Measurements from ENCODE around the gene ICE2. TPM values are rescaled to one million over a fixed set of nuclear protein-coding genes. Genes with fewer than 3 reads are reported as not detected.
A peak's percentile ranks its signal among the peaks of the same experiment; 100 is the strongest.

Gene ICE2
- total RNA-seq, 2 experiments from 2014 or later: 75.2 to 76.7 TPM

DNA sequence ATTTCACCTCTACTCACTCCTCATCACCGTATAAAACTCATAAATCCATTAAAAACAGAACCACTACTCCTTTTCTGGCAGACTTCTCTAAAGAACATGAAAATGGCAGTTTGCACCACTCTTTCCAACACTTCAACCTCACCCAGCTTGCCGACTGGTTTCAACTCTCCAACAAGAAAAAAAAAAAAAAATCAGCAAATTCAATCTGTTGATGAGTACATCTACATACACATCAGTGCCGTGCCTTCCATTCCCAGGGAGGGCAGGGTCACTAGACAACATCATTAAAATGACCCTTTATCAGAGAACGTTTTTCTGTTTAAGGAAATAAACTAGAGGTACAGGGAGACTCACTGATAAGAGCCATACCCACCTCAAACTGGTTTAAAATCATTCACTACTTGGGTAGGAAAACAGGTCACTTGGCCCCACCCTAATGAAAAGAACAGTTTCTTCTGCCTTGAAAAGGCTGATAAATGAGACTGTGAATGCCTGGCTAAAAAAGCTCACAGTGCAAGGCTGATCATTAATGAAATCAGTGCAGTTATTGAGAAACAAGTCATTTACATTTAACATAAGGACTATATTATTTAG lies 87.1 kb downstream of the ICE2 start:
- H3K4me1 Mint-ChIP-seq (ENCODE audit: low read depth): peaks cover 29% of the 10 kb centered on the region
- peaks cover 6% of the 10 kb centered on the region for H3K27me3 Mint-ChIP-seq (ENCODE audit: low read depth)
- no peak overlapping the region for H3K27ac Mint-ChIP-seq
- no peaks in the 10 kb centered on the region for H3K9me3 Mint-ChIP-seq
- CTCF ChIA-PET: no interaction called here
- intact Hi-C loops (cut with micrococcal nuclease): no loop called here
- no peak for DNase-seq
- no peaks in the 10 kb centered on the region for H3K36me3 Mint-ChIP-seq (ENCODE audit: low read depth)
- H3K4me3 Mint-ChIP-seq: no peak overlapping the region

DNA sequence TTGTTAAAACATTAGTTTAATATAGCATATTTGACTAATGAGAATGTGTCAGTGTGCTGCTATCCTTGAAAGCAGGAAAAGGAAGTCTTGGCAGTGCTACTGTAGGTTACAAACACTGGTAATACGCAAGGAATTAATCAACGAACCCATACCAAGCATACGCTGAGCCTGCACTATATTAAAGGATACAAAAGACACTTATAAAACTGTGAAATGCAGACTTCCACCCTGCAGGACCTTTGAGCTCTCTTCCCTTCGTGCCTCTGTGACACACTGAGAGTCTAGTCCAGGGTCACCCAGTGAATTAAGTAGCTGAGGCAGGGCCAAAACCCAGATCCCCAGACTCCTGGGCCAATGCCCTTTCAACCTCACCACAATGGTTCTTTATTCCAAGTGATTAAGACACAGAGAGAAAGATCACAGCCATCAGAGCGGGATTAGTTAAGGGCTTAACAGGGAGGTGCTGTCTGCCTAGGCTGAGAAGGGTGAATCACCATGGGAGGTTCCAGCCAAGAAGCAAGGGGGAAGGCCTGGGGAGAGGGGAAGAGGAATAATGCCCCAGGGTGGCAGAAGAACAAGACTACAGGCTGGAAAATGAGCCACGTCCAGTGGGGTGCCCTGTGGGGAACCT lies 88.0 kb downstream of the ICE2 start:
- no peak overlapping the region for H3K27ac Mint-ChIP-seq
- H3K4me3 Mint-ChIP-seq: no peak overlapping the region
- H3K36me3 Mint-ChIP-seq (ENCODE audit: low read depth): no peaks in the 10 kb centered on the region
- no peak for DNase-seq
- intact Hi-C loops (cut with micrococcal nuclease): no loop called here
- CTCF ChIA-PET: no interaction called here
- H3K9me3 Mint-ChIP-seq: no peaks in the 10 kb centered on the region
- H3K27me3 Mint-ChIP-seq (ENCODE audit: low read depth): peaks cover 6% of the 10 kb centered on the region
- peaks cover 23% of the 10 kb centered on the region for H3K4me1 Mint-ChIP-seq (ENCODE audit: low read depth)

DNA sequence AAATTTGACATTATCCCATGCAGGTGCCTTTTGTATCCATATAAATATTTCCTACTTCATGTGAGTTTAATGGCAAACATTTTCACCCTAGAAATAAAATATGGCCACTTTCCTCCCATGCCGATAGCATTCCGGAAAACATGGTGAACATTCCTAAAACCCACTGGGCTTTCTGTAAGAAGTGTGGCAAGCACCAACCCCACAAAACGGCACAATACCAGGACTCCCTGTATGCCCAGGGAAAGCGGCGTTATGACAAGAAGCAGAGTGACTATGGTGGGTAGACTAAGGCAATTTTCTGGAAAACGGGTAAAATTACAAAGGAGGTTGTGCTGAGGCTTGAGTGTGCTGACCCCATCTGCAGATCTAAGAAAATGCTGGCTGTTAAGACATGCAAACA lies 88.7 kb downstream of the ICE2 start:
- peaks cover 23% of the 10 kb centered on the region for H3K4me1 Mint-ChIP-seq (ENCODE audit: low read depth)
- intact Hi-C loops (cut with micrococcal nuclease): no loop called here
- H3K27me3 Mint-ChIP-seq (ENCODE audit: low read depth): peaks cover 6% of the 10 kb centered on the region
- no peaks in the 10 kb centered on the region for H3K36me3 Mint-ChIP-seq (ENCODE audit: low read depth)
- DNase-seq: no peak
- H3K27ac Mint-ChIP-seq: no peak overlapping the region
- no peaks in the 10 kb centered on the region for H3K9me3 Mint-ChIP-seq
- CTCF ChIA-PET: no interaction called here
- H3K4me3 Mint-ChIP-seq: no peak overlapping the region

DNA sequence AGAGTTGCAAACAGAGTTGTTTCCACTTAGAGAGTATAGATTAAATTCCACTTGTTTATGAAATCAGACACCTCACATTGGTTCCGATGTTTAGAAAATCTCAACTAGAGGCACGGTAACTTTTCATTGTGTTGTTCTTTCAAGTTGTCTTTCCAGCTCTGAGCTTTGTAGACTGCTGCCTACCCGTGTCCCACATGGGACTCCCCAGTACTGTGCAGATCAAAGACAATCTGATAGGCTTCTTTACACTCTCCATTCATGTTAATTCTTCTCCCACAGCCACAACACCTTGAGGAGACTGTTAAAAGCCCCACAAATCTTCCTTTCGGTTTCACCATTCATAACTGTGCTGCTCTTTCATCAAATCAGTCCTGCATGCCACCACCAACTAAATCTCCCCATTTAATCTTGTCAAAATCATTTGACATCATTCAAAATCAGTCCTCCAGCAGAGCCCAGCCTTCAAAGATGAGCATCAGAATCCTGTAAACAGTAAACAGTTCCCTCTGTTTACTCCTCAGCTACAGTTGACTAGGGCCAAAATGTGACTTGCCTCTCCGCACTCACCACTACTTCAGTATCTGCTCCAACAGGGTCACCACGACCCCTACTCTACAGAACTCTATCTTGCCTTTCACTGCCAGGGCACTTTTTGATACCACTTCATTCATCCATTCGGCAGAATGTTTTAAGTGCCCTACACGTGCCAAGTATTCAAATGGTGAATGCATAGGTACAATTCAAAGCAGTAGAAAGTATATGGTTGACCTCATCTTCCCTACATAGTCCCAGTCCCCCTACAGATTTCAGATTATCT lies 89.5 kb downstream of the ICE2 start:
- no peak overlapping the region for H3K27ac Mint-ChIP-seq
- intact Hi-C loops (cut with micrococcal nuclease): loop anchor here (1.0 to 2.0 kb wide), 3 partner anchors 9 to 543 kb away; no protein-coding TSS in a partner anchor
- peak overlapping the region; percentile 13 for H3K4me3 Mint-ChIP-seq
- no peaks in the 10 kb centered on the region for H3K36me3 Mint-ChIP-seq (ENCODE audit: low read depth)
- peaks cover 6% of the 10 kb centered on the region for H3K27me3 Mint-ChIP-seq (ENCODE audit: low read depth)
- no peaks in the 10 kb centered on the region for H3K9me3 Mint-ChIP-seq
- peaks cover 23% of the 10 kb centered on the region for H3K4me1 Mint-ChIP-seq (ENCODE audit: low read depth)
- CTCF ChIA-PET: no interaction called here
- DNase-seq: peak; percentile 60

DNA sequence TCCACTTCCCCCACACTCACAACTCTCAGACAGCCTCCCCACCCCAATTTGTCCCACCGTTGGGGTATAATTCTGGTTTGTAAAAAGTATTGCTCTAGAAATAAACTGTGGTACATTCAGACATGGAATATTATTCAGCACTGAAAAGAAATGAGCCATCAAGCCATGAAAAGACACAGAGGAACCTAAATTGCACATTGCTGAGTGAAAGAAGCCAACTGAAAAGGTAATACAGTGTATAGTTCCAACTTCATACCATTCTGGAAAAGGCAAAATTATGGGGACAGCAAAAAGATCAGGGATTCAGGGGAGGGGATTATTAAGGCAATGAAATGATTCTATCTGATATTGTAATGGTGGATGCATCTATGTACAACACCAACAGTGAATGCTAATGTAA lies 91.6 kb downstream of the ICE2 start:
- DNase-seq: no peak
- H3K27ac Mint-ChIP-seq: no peak overlapping the region
- no peaks in the 10 kb centered on the region for H3K9me3 Mint-ChIP-seq
- peaks cover 19% of the 10 kb centered on the region for H3K4me1 Mint-ChIP-seq (ENCODE audit: low read depth)
- intact Hi-C loops (cut with micrococcal nuclease): no loop called here
- no peak overlapping the region for H3K4me3 Mint-ChIP-seq
- CTCF ChIA-PET: no interaction called here
- peaks cover 6% of the 10 kb centered on the region for H3K27me3 Mint-ChIP-seq (ENCODE audit: low read depth)
- no peaks in the 10 kb centered on the region for H3K36me3 Mint-ChIP-seq (ENCODE audit: low read depth)

DNA sequence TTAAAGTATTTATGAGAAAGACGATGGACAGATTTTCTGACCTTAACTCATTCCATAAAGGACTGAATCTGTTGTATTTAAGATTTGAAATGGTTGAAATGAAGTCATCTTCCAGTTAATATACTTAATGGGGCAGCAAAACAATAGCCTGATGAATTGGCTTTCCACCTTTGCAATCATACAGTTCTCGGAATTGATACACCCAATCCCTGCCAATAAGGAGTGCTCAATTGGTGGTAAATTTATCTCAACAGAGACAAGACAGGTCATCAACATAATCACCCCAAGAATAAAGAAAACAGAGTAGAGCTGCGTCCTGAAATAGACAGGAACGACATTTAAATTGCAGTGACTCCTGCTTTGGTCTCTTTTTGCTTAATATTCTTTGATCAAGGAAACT lies 92.3 kb downstream of the ICE2 start:
- H3K4me1 Mint-ChIP-seq (ENCODE audit: low read depth): peaks cover 19% of the 10 kb centered on the region
- no peaks in the 10 kb centered on the region for H3K36me3 Mint-ChIP-seq (ENCODE audit: low read depth)
- no peak for DNase-seq
- intact Hi-C loops (cut with micrococcal nuclease): no loop called here
- peaks cover 6% of the 10 kb centered on the region for H3K27me3 Mint-ChIP-seq (ENCODE audit: low read depth)
- CTCF ChIA-PET: no interaction called here
- no peak overlapping the region for H3K4me3 Mint-ChIP-seq
- H3K27ac Mint-ChIP-seq: no peak overlapping the region
- no peaks in the 10 kb centered on the region for H3K9me3 Mint-ChIP-seq

DNA sequence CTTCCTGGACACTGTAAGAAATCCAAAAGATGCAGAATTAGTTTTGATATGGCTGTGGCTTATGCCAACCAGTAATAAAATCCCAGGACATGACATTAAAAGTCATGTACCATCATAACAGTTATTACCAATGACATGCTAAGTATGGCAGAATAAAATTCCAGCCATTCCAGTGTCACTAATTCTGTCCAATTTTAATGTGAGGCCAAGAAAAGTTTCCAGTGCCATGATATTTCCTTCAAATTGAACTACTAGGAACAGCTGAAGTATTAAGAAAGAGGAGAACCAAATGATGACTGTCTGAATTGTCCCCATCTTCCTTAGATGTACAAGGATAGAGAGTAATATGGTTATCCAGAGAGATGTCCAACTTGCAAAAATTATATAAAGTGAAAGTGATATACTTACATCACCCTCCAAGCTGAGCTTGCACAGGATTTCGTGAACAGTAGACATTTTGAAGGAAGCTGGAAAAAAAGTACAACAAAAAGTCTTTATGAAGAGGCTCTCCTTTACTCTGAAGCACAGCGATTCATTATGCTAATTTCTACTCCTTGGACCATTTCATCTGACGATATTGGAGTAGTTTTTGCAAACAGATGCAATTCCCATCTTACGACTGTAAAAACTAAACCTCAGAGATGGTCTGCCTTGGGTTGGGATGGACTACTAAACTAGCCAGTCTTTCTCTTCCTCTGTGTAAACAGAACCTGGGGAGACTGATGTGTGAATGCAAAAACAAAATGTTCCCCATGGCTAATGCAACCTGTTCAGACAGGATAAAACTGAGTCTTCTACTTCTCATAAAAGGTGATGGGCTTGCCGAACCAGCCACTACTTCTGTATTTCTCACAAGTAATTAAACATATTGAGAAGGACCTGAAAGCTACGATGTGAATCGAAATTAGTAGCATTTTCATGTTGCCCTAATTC lies 93.1 kb downstream of the ICE2 start:
- CTCF ChIA-PET: interaction anchor here (0.5 to 0.6 kb wide), 2 partner anchors 79 to 729 kb away, joined by 3 to 4 read pairs; no protein-coding TSS in a partner anchor
- H3K4me1 Mint-ChIP-seq (ENCODE audit: low read depth): peaks cover 16% of the 10 kb centered on the region
- intact Hi-C loops (cut with micrococcal nuclease): no loop called here

DNA sequence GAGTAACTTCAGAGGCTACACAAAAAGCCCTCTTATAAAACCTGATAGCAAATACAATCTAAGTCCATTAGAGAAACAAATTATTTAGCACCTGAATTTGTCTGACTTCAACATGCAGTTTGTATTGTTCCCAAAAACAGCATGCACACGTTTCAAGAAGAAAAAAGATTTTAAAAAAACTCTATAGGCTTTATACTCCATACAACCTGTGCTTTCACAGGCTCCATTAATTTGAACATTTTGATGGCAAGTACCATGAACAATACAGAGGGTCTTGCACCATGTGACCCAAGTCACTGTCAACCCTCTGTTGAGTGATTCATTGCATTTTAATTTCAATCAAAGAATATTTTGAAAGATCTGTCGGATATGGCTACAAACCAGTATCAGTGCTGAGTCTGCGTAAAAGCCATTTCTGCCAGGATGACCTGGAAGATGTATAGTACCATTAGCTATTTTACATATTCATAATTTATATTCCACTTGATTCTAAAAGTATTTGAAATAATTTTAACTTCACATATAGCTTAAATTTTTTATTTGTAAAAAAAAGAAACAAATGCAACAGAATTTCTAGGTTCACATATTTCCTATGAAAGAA lies 94.3 kb downstream of the ICE2 start:
- CTCF ChIA-PET: interaction anchor here (0.6 kb wide), 1 partner anchor 122 kb away, joined by 5 read pairs; no protein-coding TSS in a partner anchor
- Mint-ChIP-seq H3K4me1 (ENCODE audit: low read depth) (peaks cover 12% of the 10 kb centered on the region), H3K27me3 (ENCODE audit: low read depth) (peaks cover 4% of the 10 kb centered on the region)

More for the DNA sequence above, 93.1 kb downstream of the ICE2 start:
- H3K9me3 Mint-ChIP-seq: no peaks in the 10 kb centered on the region
- DNase-seq: no peak
- peaks cover 6% of the 10 kb centered on the region for H3K27me3 Mint-ChIP-seq (ENCODE audit: low read depth)
- no peak overlapping the region for H3K4me3 Mint-ChIP-seq
- H3K27ac Mint-ChIP-seq: no peak overlapping the region
- H3K36me3 Mint-ChIP-seq (ENCODE audit: low read depth): no peaks in the 10 kb centered on the region

DNA sequence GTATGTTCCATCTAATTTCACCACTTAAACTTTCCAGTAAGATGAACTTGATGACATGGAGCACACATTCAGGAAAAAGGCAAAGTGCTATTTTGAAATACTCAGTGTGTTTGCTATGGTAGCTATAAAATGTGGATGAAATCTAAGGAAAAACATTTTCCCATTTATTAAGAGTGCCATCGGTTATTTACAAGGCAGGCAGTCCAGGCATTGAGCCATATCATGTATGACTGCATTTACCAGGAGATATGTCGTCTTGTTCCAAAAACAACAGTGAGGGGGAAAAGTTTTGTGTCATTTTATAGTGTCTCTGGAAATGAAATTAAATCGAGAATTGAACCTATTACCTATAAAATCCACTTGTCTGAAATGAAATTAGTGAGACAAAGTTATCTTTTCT lies 94.9 kb downstream of the ICE2 start:
- intact Hi-C loops (cut with micrococcal nuclease): no loop called here
- CTCF ChIA-PET: no interaction called here

More for the DNA sequence above, 94.3 kb downstream of the ICE2 start:
- no peak for DNase-seq
- intact Hi-C loops (cut with micrococcal nuclease): no loop called here
- no peak overlapping the region for H3K27ac Mint-ChIP-seq
- H3K36me3 Mint-ChIP-seq (ENCODE audit: low read depth): no peaks in the 10 kb centered on the region
- no peaks in the 10 kb centered on the region for H3K9me3 Mint-ChIP-seq
- no peak overlapping the region for H3K4me3 Mint-ChIP-seq

DNA sequence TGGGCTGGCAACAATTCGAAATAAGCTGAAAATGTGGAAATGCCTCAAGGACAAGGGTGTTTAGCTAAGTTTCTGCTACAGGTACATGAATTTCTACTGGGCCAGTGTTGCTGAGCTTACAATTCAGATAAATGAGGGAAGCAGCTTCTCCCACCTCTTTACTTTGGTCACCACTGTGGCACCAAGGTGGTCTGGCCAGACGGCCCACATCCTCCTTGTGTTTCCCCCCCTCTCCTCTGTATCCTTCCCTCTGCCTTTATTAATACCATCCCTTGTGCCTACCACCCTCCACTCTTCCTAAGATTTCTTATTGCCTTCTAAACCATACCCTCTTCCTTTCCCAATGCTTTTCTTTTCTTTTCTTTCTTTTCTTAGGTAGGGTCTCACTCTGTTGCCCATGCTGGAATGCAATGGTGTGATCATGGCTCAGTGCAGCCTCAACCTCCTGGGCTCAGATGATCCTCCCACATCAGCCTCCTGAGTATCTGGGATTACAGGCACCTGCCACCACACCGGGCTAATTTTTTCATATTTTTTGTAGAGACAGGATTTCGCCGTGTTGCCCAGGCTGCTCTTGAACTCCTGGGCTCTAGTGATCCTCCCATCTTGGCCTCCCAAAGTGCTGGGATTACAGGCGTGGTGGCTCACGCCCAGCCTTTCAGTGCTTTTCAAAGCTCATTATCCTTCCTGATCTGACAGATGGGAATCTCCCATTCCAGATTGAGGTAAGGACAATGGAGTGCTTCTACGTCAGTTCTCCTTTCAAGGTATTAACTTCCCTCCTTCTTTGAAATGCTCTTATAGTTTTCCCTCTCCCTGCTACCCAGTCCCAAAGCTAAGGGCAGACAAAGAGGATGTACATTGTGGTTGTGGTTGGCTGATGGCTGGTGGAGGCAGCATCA lies 95.9 kb downstream of the ICE2 start:
- H3K36me3 Mint-ChIP-seq (ENCODE audit: low read depth): no peaks in the 10 kb centered on the region
- DNase-seq: no peak

More for the DNA sequence above, 94.9 kb downstream of the ICE2 start:
- peaks cover 4% of the 10 kb centered on the region for H3K27me3 Mint-ChIP-seq (ENCODE audit: low read depth)
- H3K36me3 Mint-ChIP-seq (ENCODE audit: low read depth): no peaks in the 10 kb centered on the region
- DNase-seq: no peak
- peaks cover 7% of the 10 kb centered on the region for H3K4me1 Mint-ChIP-seq (ENCODE audit: low read depth)
- no peak overlapping the region for H3K4me3 Mint-ChIP-seq
- H3K9me3 Mint-ChIP-seq: no peaks in the 10 kb centered on the region
- H3K27ac Mint-ChIP-seq: no peak overlapping the region

More for the DNA sequence above, 95.9 kb downstream of the ICE2 start:
- intact Hi-C loops (cut with micrococcal nuclease): no loop called here
- Mint-ChIP-seq H3K4me3 (no peak overlapping the region), H3K27me3 (ENCODE audit: low read depth) (peaks cover 4% of the 10 kb centered on the region), H3K27ac (no peak overlapping the region), H3K9me3 (no peaks in the 10 kb centered on the region), H3K4me1 (ENCODE audit: low read depth) (no peaks in the 10 kb centered on the region)
- CTCF ChIA-PET: no interaction called here
